ENCODE measurements around the gene COPS4.

The COPS4 gene

DNA sequence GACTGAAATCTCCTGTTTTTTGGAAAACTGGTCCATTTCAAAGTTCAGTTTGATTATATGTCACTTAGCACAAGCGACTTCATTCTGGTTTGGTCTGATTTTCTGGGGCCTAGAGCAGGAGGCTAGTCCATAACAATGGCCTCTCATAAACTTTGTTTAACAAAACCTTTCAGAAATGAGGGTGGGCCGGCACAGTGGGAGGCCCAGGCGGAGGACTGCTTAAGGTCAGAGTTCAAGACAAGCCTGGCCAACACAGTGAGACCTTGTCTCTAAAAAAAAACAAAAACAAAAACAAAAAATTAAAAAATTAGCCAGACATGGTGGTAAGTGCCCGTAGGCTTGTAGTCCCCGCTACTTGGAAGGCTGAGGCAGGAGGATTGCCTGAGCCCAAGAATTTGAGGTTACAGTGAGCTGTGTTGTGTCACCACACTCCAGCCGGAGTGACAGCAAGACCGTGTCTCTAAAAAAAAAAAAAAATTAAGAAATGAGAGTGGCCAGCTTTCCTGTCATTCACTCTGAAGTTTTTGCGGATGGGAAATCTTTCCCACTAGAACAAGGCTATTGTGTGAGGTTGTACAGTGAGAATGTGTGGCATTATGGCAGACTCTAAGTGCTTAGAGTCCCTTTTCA is 80.8 kb downstream of the COPS4 start:
- TF ChIP-seq, protein P1, sequence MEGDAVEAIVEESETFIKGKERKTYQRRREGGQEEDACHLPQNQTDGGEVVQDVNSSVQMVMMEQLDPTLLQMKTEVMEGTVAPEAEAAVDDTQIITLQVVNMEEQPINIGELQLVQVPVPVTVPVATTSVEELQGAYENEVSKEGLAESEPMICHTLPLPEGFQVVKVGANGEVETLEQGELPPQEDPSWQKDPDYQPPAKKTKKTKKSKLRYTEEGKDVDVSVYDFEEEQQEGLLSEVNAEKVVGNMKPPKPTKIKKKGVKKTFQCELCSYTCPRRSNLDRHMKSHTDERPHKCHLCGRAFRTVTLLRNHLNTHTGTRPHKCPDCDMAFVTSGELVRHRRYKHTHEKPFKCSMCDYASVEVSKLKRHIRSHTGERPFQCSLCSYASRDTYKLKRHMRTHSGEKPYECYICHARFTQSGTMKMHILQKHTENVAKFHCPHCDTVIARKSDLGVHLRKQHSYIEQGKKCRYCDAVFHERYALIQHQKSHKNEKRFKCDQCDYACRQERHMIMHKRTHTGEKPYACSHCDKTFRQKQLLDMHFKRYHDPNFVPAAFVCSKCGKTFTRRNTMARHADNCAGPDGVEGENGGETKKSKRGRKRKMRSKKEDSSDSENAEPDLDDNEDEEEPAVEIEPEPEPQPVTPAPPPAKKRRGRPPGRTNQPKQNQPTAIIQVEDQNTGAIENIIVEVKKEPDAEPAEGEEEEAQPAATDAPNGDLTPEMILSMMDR (IDR thresholded peaks at IDR 0.05), result no peak
- no peak overlapping the region for H3K4me3 ChIP-seq
- DNase-seq (ENCODE audit: low spot score), result no peak
- no peak overlapping the region for H3K27ac ChIP-seq

DNA sequence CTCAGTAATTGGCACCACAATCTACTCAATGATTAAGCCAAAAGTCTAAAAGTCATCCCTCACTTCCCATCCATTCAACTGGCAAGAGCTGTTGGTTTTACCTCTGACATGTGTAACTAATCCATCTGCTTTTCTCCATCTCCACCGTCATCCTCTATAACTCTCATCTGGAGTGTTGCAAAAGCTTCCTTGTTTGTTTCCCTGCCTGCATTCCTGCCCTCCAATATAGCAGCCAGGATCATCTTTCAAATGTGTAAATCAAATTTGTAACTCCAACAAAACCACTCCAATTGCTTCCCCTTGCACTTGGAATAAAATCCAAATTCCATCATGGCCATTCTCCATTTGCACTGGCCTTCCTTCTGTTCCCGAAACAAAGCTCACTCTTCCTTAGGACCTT is 83.9 kb downstream of the COPS4 start:
- no peak overlapping the region for H3K27ac ChIP-seq
- DNase-seq (ENCODE audit: low spot score), result no peak
- TF ChIP-seq, protein P1 (IDR thresholded peaks at IDR 0.05), result no peak
- H3K4me3 ChIP-seq, result no peak overlapping the region

DNA sequence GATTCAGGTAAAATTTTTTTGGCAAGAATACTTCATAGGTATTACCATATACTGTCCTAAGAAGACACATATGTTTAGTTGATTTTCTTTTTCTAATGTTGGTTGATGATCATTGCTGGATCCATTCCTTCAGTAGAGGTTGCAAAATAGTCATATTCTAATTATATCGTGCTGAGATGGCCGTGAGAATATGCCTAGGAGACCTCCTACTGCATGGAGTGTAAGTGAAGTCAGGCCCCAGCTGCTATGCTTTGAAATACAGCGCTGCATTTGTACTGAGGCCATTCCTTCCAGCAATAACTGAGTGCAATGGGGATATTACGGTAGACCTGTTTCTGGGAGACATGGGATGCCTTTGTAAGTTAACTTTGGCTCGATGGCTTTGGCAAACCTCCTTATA is 86.3 kb downstream of the COPS4 start:
- Histone ChIP-seq H3K4me3 (no peak overlapping the region), H3K27ac (no peak overlapping the region)
- TF ChIP-seq, protein P1 (IDR thresholded peaks at IDR 0.05), result no peak
- no peak for DNase-seq (ENCODE audit: low spot score)

DNA sequence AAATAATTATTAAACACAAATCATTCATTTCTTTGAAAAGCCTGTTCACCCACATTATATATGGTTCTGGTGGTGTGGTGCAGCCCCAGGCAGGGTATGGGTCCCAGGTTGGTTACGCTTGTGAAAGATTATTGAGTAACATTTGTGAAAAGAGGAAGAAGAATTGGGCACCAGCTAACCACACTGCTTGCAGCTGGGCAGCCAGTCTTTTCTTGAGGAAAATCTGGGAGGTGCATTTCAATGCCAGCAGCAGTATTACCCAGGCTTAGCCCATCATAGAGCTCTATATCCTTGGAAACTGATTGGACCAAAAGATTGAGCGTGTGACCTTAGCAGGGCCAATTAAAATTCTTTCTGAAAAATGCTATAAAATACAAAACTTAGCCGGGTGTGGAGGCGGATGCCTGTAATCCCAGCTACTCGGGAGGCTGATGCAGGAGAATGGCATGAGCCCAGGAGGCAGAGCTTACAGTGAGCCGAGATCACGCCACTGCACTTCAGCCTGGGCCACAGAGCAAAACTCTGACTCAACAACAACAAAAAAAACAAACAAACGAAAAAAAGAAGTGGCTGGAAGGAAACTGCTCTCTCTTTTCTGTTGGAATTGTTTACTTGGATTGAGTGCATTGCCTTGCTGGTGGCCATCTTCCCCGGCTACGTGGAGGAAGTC is 89.3 kb downstream of the COPS4 start:
- TF ChIP-seq, protein P1 (IDR thresholded peaks at IDR 0.05), result no peak
- no peak for DNase-seq (ENCODE audit: low spot score)
- Histone ChIP-seq H3K4me3 (no peak overlapping the region), H3K27ac (no peak overlapping the region)

Data from coronary artery (tissue), 2 donors.